A673 (cell line): ENCODE measurements around the gene ZDHHC23. TPM values are rescaled to one million over a fixed set of nuclear protein-coding genes. Genes with fewer than 3 reads are reported as not detected.

ENCODE experiments used
- BruUV-seq: library from RNA; stranded (reverse); fragments of 400-500 nt; replicated peaks from 2 replicates; lab custom pipeline; 2021; lab: Mats Ljungman, UMichigan
- CTCF ChIA-PET: fragments of 300-600 bp; sonication (Branson Sonifier 250); formaldehyde crosslinking; loops from one replicate; lab custom pipeline; 2022; ENCODE audit warnings: antibody characterized with exemption; lab: Charles Lee
- POLR2A ChIA-PET: fragments of 300-600 bp; sonication (Branson Sonifier 250); formaldehyde crosslinking; loops from one replicate; lab custom pipeline; 2022; ENCODE audit warnings: antibody characterized with exemption; ENCODE audit not compliant: low non-redundant PET; lab: Charles Lee
- DNase-seq: peaks from one replicate; pipeline ENCODE4 v3.0.0-alpha.2; 2015; ENCODE audit warnings: low spot score
- H3K27ac ChIP-seq: fragments of 200-600 bp; sonication (generic); 2 replicates; pipeline ENCODE4 v1.5.1; 2016; ENCODE audit warnings: mixed run types, low read depth, mild to moderate bottlenecking, mixed read lengths, antibody characterized with exemption, low read length; ENCODE audit not compliant: poor library complexity, severe bottlenecking
- H3K27me3 ChIP-seq: fragments of 200-600 bp; sonication (generic); replicated peaks from 2 replicates; pipeline ENCODE4 v1.6.1; 2017; ENCODE audit warnings: mixed run types, low read depth, mild to moderate bottlenecking, mixed read lengths, antibody characterized with exemption, low read length; ENCODE audit not compliant: insufficient read depth, poor library complexity
- H3K36me3 ChIP-seq: fragments of 200-600 bp; sonication (generic); 2 replicates; pipeline ENCODE4 v1.6.1; 2016; ENCODE audit warnings: mixed run types, mild to moderate bottlenecking, mixed read lengths, antibody characterized with exemption, low read length; ENCODE audit not compliant: insufficient read depth, poor library complexity, severe bottlenecking
- H3K4me1 ChIP-seq: fragments of 200-600 bp; sonication (generic); 2 replicates; pipeline ENCODE4 v1.6.1; 2017; ENCODE audit warnings: mixed run types, mild to moderate bottlenecking, mixed read lengths, antibody characterized with exemption, low read length; ENCODE audit not compliant: insufficient read depth, poor library complexity, severe bottlenecking
- H3K4me3 ChIP-seq: fragments of 200-600 bp; sonication (generic); 2 replicates; pipeline ENCODE4 v1.5.1; 2016; ENCODE audit warnings: low read depth, mixed run types, mild to moderate bottlenecking, mixed read lengths, low read length; ENCODE audit not compliant: poor library complexity, severe bottlenecking
- H3K9me3 ChIP-seq: fragments of 200-600 bp; sonication (generic); 2 replicates; pipeline ENCODE4 v1.6.1; 2016; ENCODE audit warnings: mixed run types, low read depth, mild to moderate bottlenecking, mixed read lengths, antibody characterized with exemption, low read length; ENCODE audit not compliant: poor library complexity, severe bottlenecking
- EZH2 ChIP-seq: fragments of 200-600 bp; sonication (generic); IDR thresholded peaks from 2 replicates; pipeline ENCODE4 v1.6.1; 2017; ENCODE audit warnings: borderline replicate concordance, low read depth, mild to moderate bottlenecking, mixed read lengths, antibody characterized with exemption, low read length; ENCODE audit not compliant: poor library complexity, severe bottlenecking
- intact Hi-C: fragments of 100-400 bp; cut with micrococcal nuclease; formaldehyde crosslinking; loops from one replicate; pipeline ENCODE4 v1.10.0; 2022; ENCODE audit not compliant: unreplicated experiment
- total RNA-seq: library from RNA; stranded (reverse); gene quantifications from 2 replicates; pipeline ENCODE4 v1.2.3, GENCODE V29; 2021
- TF ChIP-seq, protein P1 (sequence below): fragments of 300-800, 200-600 bp; sonication (generic); conservative IDR thresholded peaks from 2 replicates; pipeline ENCODE4 v1.5.1; 2017; ENCODE audit warnings: low read depth, mild to moderate bottlenecking, antibody characterized with exemption, low read length, moderate library complexity, mixed read lengths

The ZDHHC23 gene
- total RNA-seq, 1 experiment from 2014 or later, result 1.1 TPM

DNA sequence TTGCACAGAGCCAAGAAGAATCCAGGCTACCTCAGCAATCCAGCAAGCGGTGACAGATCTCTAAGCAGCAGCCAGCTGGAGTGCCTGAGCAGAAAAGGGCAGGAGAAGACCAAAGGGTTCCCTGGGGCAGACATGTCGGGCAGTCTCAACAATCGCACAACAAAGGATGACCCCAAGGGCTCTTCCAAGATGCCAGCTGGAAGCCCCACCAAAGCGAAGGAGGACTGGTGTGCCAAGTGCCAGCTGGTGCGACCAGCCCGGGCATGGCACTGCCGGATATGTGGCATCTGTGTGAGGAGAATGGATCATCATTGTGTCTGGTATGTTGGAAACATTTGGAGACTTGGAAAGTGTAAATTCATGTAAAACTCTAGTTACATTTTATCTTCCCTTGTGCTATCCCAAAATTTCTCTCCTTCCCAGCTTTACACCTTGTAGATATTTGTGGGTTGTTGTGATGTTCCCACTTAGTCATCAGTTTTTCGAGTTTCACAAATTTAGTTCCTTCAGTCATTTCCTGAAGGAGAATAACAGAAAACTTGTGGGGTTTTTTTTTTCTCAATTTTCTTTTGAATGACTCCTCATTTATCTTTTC is 6.4 kb downstream of the ZDHHC23 start:
- intact Hi-C loops, result no loop called here
- no peaks in the 10 kb centered on the region for H3K36me3 ChIP-seq
- DNase-seq, result no peak
- no peaks in the 10 kb centered on the region for H3K4me1 ChIP-seq
- H3K4me3 ChIP-seq, result no peak overlapping the region
- H3K9me3 ChIP-seq, result no peaks in the 10 kb centered on the region
- peaks cover 14% of the 10 kb centered on the region for H3K27me3 ChIP-seq
- ChIA-PET POLR2A (no interaction called here), CTCF (no interaction called here)
- TF ChIP-seq, protein P1, sequence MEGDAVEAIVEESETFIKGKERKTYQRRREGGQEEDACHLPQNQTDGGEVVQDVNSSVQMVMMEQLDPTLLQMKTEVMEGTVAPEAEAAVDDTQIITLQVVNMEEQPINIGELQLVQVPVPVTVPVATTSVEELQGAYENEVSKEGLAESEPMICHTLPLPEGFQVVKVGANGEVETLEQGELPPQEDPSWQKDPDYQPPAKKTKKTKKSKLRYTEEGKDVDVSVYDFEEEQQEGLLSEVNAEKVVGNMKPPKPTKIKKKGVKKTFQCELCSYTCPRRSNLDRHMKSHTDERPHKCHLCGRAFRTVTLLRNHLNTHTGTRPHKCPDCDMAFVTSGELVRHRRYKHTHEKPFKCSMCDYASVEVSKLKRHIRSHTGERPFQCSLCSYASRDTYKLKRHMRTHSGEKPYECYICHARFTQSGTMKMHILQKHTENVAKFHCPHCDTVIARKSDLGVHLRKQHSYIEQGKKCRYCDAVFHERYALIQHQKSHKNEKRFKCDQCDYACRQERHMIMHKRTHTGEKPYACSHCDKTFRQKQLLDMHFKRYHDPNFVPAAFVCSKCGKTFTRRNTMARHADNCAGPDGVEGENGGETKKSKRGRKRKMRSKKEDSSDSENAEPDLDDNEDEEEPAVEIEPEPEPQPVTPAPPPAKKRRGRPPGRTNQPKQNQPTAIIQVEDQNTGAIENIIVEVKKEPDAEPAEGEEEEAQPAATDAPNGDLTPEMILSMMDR, result no peak
- TF ChIP-seq EZH2, result no peak
- no TSS peak for BruUV-seq
- no peak overlapping the region for H3K27ac ChIP-seq

- POLR2A ChIA-PET, result no interaction called here
Observed at GRCh38 chr3:113963879-113964278, 16.1 kb downstream of the ZDHHC23 start.

DNA sequence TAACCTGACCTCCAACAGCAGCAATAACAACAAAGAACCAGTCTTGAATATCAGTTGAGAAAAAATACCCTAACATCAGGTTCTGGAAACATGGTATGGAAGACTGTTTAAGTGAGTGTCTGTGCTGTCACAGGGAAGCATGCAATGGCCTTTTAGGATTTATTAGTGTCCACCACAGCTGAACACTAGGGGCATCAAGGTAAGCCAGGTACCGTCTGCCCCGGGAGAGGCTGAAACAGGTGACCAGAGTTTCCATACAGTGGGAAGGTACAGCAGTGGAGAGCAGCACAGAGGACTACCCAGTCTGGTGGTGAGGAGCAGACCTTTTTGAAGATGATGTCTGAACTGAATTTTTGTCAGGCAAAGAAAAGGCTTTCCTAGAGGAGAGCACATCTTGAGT is 18.4 kb downstream of the ZDHHC23 start:
- no peaks in the 10 kb centered on the region for H3K4me1 ChIP-seq
- H3K4me3 ChIP-seq, result no peak overlapping the region
- no peaks in the 10 kb centered on the region for H3K27me3 ChIP-seq
- H3K36me3 ChIP-seq, result no peaks in the 10 kb centered on the region
- ChIA-PET CTCF (no interaction called here), POLR2A (no interaction called here)
- intact Hi-C loops, result no loop called here
- BruUV-seq, result no TSS peak
- TF ChIP-seq, protein P1, result no peak
- TF ChIP-seq EZH2, result no peak
- H3K27ac ChIP-seq, result no peak overlapping the region
- no peaks in the 10 kb centered on the region for H3K9me3 ChIP-seq
- DNase-seq, result no peak

More at GRCh38 chr3:113963879-113964278, 16.1 kb downstream of the ZDHHC23 start:
- CTCF ChIA-PET, result no interaction called here
- no peak for DNase-seq
- TF ChIP-seq, protein P1, result no peak
- TF ChIP-seq EZH2, result no peak
- Histone ChIP-seq H3K9me3 (no peaks in the 10 kb centered on the region), H3K36me3 (no peaks in the 10 kb centered on the region), H3K4me3 (no peak overlapping the region), H3K27ac (no peak overlapping the region), H3K27me3 (no peaks in the 10 kb centered on the region), H3K4me1 (no peaks in the 10 kb centered on the region)
- no TSS peak for BruUV-seq
- intact Hi-C loops, result no loop called here
